Mesodermal cell (in vitro differentiated cells): ENCODE results near the gene GOLT1A. TPM values are rescaled to one million over a fixed set of nuclear protein-coding genes. Genes with fewer than 3 reads are reported as not detected.

ENCODE experiments used
- H3K27ac ChIP-seq: 2 replicates; pipeline ENCODE4 v1.7.0; 2013; ENCODE audit warnings: mild to moderate bottlenecking, low read depth, low read length, moderate library complexity; ENCODE audit not compliant: severe bottlenecking
- H3K36me3 ChIP-seq: 2 replicates; pipeline ENCODE4 v1.7.1; 2013; ENCODE audit warnings: mild to moderate bottlenecking, low read length, moderate library complexity; ENCODE audit not compliant: control insufficient read depth, insufficient read depth
- H3K4me1 ChIP-seq: one replicate; pipeline ENCODE4 v1.7.1; 2013; ENCODE audit warnings: mild to moderate bottlenecking, low read length; ENCODE audit not compliant: insufficient read depth, control insufficient read depth, poor library complexity, severe bottlenecking
- H3K4me3 ChIP-seq: 2 replicates; pipeline ENCODE4 v1.7.0; 2013; ENCODE audit warnings: low read length, control low read depth, mild to moderate bottlenecking; ENCODE audit not compliant: insufficient read depth, poor library complexity, severe bottlenecking; ENCODE audit errors: extremely low read depth
- H3K9me3 ChIP-seq: 2 replicates; pipeline ENCODE4 v1.7.1; 2013; ENCODE audit warnings: mild to moderate bottlenecking, low read length, moderate library complexity; ENCODE audit not compliant: control insufficient read depth
- WGBS, 2 experiments: methylation state at CpG; one replicate each; pipeline ENCODE4 v1.1.5; 2013; ENCODE audit warnings: missing lambda C conversion rate in 2 of 2; ENCODE audit not compliant: insufficient coverage in 2 of 2; 5-methylcytosine and 5-hydroxymethylcytosine counted together
- polyA plus RNA-seq, 2 experiments: library from polyadenylated mRNA; stranded (reverse); fragments of 50-300 nt; gene quantifications; one replicate each; pipeline ENCODE4 v1.2.3, GENCODE V29; 2013

GOLT1A gene, protein sequence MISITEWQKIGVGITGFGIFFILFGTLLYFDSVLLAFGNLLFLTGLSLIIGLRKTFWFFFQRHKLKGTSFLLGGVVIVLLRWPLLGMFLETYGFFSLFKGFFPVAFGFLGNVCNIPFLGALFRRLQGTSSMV
- polyA plus RNA-seq (2013, experiment 1 of 2), result not detected
- not detected for polyA plus RNA-seq (2013, experiment 2 of 2)

DNA sequence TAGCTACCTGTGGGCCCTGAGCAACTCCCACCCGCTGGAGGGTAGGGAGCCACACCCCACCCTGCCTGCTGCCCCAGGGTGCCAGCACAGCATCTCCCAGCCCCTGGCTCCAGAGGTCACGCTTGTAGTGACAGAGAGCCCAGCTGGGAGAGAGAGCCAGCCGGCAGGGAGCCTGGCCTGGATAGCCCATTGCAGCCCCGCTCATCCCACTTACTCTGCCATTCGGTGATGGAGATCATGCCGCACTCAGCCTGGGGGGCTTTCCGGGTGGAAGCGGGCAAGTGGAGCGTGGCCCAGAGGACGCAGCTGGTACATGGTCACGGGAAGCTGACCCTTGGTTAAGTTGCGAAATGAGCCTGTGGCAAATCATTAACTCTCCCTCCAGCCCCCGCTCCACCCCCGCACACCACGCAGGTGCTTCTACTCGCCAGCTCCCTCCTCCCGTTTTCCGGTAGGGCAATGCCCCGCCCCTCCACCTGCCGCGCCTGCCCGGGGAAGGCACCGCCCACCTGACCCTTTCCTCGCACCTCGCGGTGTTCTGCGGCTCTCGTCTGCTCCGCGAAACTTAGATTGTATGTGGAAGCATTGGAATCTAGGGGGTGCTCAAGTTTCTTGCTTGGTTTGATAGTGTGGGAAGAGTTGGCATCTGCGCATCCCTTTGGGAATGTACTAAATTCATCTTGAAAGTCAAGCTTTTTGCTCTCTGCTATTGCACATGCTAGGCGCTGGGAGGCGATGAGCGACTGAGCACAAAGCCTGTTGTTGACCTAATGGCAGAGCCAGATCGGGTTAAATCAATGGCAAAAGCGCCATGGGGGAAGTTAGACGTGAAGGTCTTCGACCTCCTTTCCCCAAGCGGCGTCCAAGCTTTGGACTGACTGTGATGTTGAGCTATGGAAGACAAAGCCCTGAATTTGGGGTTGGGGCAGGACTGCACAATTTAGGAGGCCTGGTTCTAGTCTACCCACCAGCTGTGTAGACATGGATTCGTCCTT lies at the start of gene GOLT1A:
Gene GOLT1A (minus strand): TSS at position 321 of the 995 bp plus-strand sequence. CDS start 82 bp downstream, at position 239.
- Histone ChIP-seq H3K36me3 (no peaks in the 10 kb centered on the region), H3K4me1 (no peaks in the 10 kb centered on the region), H3K27ac (no peak within 1 kb of the TSS), H3K4me3 (no peak within 1 kb of the TSS), H3K9me3 (no peaks in the 10 kb centered on the region)
- WGBS, 2 experiments, result 20 to 22% methylated on average over 20 to 27 of the region's 41 CpGs

DNA sequence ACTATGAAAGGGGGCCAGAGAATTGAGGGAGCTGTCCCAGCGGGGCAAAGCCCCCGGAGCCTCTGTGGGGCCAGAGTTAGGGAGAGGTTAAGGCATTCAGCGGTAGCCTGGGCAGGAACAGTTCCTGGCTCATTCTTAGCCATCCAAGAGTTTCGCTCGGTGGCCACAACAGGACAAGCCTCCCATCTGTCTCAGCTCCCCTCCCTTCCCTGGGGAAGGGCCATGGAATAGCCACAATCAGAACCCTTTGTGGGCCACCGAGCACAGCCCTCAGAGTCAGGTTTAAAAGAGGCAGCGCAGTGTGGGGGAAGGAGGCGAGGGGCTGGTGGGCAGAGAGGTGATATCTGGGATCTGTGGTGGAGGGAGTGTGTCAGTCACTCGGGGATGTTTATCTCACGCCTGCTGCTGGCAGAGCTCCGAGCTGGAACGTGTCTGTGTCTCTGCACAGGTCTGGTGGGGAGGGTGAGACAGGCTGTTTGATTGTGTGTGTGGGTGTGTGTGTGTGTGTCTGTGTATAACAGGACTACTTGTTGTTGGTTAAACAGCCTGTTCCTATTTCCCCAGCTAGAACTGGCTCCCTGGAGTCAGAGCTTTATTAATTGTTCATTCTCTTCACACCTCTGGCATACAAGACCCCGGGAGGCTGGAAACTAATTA lies 49.6 kb upstream of the GOLT1A start:
- Histone ChIP-seq H3K27ac (peak overlapping the region; percentile 53), H3K9me3 (no peaks in the 10 kb centered on the region), H3K36me3 (peaks cover 59% of the 10 kb centered on the region), H3K4me3 (no peak overlapping the region), H3K4me1 (peaks cover 13% of the 10 kb centered on the region)
- WGBS, 2 experiments, result 73 to 79% methylated on average over 9 to 13 of the region's 13 CpGs

DNA sequence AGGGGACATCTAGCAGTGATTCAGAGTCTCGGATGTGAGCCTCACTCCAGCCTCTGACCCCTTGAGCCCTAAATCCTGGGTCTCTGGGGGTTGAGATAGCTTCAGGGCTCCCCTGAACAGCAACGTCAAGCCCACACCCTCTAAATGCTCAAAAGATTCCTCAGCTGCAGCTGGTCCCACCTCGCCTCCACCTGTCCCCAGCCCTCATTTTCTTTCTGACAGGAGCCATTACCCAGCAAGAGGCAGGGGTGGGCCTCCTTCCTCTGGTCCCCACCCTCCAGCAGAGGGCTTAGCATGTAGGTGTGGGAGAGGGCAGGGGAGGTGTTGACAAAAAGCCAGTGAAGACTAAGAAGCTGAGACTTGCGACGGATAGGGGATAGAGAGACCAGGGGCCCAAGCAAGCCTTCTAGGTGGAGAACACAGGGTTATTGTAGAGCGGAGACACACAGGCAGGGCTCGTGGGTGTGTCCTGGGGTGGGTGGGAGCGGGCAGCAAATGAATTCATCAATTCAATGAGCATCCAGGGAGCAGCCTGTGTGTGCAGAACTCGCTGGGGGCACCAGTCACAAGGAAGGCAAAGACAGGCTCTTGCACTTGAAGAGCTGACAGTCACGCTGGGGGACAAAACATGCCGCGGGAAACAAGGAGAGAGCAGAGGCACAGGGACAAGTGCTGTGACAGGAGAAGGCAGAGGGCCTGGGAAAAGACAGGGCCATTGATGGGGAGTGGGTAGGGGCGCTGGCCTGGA lies 48.9 kb upstream of the GOLT1A start:
- Histone ChIP-seq H3K9me3 (no peaks in the 10 kb centered on the region), H3K4me1 (peaks cover 13% of the 10 kb centered on the region), H3K36me3 (peaks cover 59% of the 10 kb centered on the region), H3K4me3 (no peak overlapping the region), H3K27ac (peak overlapping the region; percentile 53)
- 86 to 88% methylated on average over 11 of the region's 13 CpGs for WGBS, 2 experiments

GRCh38 chr1:204261746-204262505 lies 48.1 kb upstream of the GOLT1A start:
- Histone ChIP-seq H3K9me3 (no peaks in the 10 kb centered on the region), H3K4me1 (peaks cover 13% of the 10 kb centered on the region), H3K4me3 (no peak overlapping the region), H3K36me3 (peaks cover 57% of the 10 kb centered on the region), H3K27ac (no peak overlapping the region)
- 88 to 89% methylated on average over 9 to 13 of the region's 13 CpGs for WGBS, 2 experiments

- 97% methylated on average over 12 of the region's 12 CpGs for WGBS, 2 experiments
- Histone ChIP-seq H3K36me3 (peaks cover 52% of the 10 kb centered on the region), H3K9me3 (no peaks in the 10 kb centered on the region), H3K4me3 (no peak overlapping the region), H3K4me1 (peaks cover 13% of the 10 kb centered on the region), H3K27ac (no peak overlapping the region)
These were observed 47.5 kb upstream of the GOLT1A start for GRCh38 chr1:204261266-204261665.

GRCh38 chr1:204260601-204261197 lies 46.9 kb upstream of the GOLT1A start:
- Histone ChIP-seq H3K9me3 (no peaks in the 10 kb centered on the region), H3K27ac (no peak overlapping the region), H3K36me3 (peaks cover 47% of the 10 kb centered on the region), H3K4me1 (peaks cover 18% of the 10 kb centered on the region), H3K4me3 (no peak overlapping the region)
- WGBS, 2 experiments, result 94 to 99% methylated on average over 8 to 9 of the region's 14 CpGs

DNA sequence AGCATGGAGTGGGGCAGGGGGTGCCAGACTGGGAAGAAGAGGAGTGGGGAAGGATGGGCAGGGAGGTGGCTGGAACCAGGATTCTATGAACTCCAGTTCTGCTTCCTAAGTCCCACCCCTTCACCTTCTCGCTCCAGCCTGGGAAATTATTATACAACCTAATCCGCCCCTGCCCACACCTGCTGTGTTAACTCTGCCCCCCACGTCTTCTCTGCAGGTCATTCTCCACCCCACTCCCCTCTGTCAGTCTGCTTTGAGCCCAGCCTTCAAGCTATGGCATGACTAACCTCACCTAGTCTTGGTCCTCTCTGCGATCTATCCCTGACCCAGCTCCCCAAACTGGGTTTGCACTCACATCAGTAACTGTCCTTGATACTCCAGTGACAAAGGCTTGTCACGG lies 46.0 kb upstream of the GOLT1A start:
- Histone ChIP-seq H3K27ac (no peak overlapping the region), H3K36me3 (peaks cover 42% of the 10 kb centered on the region), H3K4me1 (peaks cover 24% of the 10 kb centered on the region), H3K9me3 (no peaks in the 10 kb centered on the region), H3K4me3 (no peak overlapping the region)
- 94 to 95% methylated on average over 4 of the region's 5 CpGs for WGBS, 2 experiments

- Histone ChIP-seq H3K36me3 (peaks cover 38% of the 10 kb centered on the region), H3K9me3 (no peaks in the 10 kb centered on the region), H3K27ac (no peak overlapping the region), H3K4me3 (no peak overlapping the region), H3K4me1 (peaks cover 21% of the 10 kb centered on the region)
- WGBS, 2 experiments, result 93 to 97% methylated on average over 17 to 18 of the region's 18 CpGs
These were observed 45.4 kb upstream of the GOLT1A start for GRCh38 chr1:204259196-204259595.

GRCh38 chr1:204258213-204259115 lies 44.7 kb upstream of the GOLT1A start:
- no peak overlapping the region for H3K27ac ChIP-seq
- H3K9me3 ChIP-seq, result no peaks in the 10 kb centered on the region
- 47 to 56% methylated on average over 6 of the region's 7 CpGs for WGBS, 2 experiments
- peaks cover 45% of the 10 kb centered on the region for H3K36me3 ChIP-seq
- no peak overlapping the region for H3K4me3 ChIP-seq
- peaks cover 17% of the 10 kb centered on the region for H3K4me1 ChIP-seq
